Ishikawa (cell line): ENCODE data around the gene FAM3D.

Experiments
- CEBPB ChIP-seq: IDR thresholded peaks from 2 replicates; pipeline ENCODE4 v1.6.1; 2012
- CREB1 ChIP-seq: IDR thresholded peaks from 2 replicates; pipeline ENCODE4 v1.6.1; 2012; ENCODE audit warnings: low read depth
- EGR1 ChIP-seq: IDR thresholded peaks from 2 replicates; pipeline ENCODE4 v1.6.1; 2012
- EP300 ChIP-seq: IDR thresholded peaks from 2 replicates; pipeline ENCODE4 v1.6.1; 2012; ENCODE audit warnings: borderline replicate concordance
- FOXM1 ChIP-seq: IDR thresholded peaks from 2 replicates; pipeline ENCODE4 v1.6.1; 2012; ENCODE audit warnings: low read depth, borderline replicate concordance
- RAD21 ChIP-seq: IDR thresholded peaks from 2 replicates; pipeline ENCODE4 v1.6.1; 2012; ENCODE audit warnings: low read depth
- TAF1 ChIP-seq: IDR thresholded peaks from 2 replicates; pipeline ENCODE4 v1.6.1; 2012; ENCODE audit warnings: low read depth, mild to moderate bottlenecking
- TCF12 ChIP-seq: IDR thresholded peaks from 2 replicates; pipeline ENCODE4 v1.6.1; 2012; ENCODE audit warnings: low read depth
- TEAD4 ChIP-seq: IDR thresholded peaks from 2 replicates; pipeline ENCODE4 v1.6.1; 2012
- YY1 ChIP-seq: IDR thresholded peaks from 2 replicates; pipeline ENCODE4 v1.6.1; 2012; ENCODE audit warnings: low read depth
- ZBTB7A ChIP-seq: IDR thresholded peaks from 2 replicates; pipeline ENCODE4 v1.6.1; 2012; ENCODE audit warnings: low read depth
- TF ChIP-seq, protein P1 (sequence below): IDR thresholded peaks from 2 replicates; pipeline ENCODE4 v1.6.1; 2012
- TF ChIP-seq, protein P2 (sequence below): IDR thresholded peaks from 2 replicates; pipeline ENCODE4 v1.6.1; 2012; ENCODE audit warnings: low read depth, mild to moderate bottlenecking
- TF ChIP-seq, protein P3 (sequence below): IDR thresholded peaks from 2 replicates; pipeline ENCODE4 v1.6.1; 2012

DNA sequence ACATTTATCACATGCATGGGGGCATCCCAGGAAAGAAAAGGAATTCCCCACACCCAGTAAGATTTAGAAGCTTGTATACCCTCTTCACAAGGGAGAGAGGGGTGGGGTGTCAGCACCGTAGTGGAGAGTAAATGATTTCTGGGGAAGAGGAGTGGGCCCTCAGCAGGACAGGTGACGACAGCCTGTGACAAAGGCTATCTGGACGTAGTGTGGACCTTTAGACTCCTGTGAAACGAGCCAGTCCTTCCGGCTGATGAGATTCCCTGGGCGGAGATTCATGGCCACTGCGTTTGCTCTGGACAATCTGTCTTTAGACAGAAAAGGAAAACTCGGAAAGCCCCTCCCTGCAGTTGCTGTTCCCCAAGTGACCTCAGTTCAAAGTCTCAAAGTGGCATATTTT is 1.7 kb upstream of the FAM3D start:
- TF ChIP-seq RAD21 (no peak), CEBPB (no peak), ZBTB7A (no peak), EP300 (no peak), TAF1 (no peak), TCF12 (no peak), CREB1 (no peak), YY1 (no peak), EGR1 (no peak), TEAD4 (no peak), FOXM1 (no peak)
- TF ChIP-seq, protein P1, sequence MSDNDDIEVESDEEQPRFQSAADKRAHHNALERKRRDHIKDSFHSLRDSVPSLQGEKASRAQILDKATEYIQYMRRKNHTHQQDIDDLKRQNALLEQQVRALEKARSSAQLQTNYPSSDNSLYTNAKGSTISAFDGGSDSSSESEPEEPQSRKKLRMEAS = no peak
- TF ChIP-seq, protein P2, sequence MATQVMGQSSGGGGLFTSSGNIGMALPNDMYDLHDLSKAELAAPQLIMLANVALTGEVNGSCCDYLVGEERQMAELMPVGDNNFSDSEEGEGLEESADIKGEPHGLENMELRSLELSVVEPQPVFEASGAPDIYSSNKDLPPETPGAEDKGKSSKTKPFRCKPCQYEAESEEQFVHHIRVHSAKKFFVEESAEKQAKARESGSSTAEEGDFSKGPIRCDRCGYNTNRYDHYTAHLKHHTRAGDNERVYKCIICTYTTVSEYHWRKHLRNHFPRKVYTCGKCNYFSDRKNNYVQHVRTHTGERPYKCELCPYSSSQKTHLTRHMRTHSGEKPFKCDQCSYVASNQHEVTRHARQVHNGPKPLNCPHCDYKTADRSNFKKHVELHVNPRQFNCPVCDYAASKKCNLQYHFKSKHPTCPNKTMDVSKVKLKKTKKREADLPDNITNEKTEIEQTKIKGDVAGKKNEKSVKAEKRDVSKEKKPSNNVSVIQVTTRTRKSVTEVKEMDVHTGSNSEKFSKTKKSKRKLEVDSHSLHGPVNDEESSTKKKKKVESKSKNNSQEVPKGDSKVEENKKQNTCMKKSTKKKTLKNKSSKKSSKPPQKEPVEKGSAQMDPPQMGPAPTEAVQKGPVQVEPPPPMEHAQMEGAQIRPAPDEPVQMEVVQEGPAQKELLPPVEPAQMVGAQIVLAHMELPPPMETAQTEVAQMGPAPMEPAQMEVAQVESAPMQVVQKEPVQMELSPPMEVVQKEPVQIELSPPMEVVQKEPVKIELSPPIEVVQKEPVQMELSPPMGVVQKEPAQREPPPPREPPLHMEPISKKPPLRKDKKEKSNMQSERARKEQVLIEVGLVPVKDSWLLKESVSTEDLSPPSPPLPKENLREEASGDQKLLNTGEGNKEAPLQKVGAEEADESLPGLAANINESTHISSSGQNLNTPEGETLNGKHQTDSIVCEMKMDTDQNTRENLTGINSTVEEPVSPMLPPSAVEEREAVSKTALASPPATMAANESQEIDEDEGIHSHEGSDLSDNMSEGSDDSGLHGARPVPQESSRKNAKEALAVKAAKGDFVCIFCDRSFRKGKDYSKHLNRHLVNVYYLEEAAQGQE = no peak
- TF ChIP-seq, protein P3, sequence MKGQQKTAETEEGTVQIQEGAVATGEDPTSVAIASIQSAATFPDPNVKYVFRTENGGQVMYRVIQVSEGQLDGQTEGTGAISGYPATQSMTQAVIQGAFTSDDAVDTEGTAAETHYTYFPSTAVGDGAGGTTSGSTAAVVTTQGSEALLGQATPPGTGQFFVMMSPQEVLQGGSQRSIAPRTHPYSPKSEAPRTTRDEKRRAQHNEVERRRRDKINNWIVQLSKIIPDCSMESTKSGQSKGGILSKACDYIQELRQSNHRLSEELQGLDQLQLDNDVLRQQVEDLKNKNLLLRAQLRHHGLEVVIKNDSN = no peak
